ENCODE measurements around the gene FIG4.

DNA sequence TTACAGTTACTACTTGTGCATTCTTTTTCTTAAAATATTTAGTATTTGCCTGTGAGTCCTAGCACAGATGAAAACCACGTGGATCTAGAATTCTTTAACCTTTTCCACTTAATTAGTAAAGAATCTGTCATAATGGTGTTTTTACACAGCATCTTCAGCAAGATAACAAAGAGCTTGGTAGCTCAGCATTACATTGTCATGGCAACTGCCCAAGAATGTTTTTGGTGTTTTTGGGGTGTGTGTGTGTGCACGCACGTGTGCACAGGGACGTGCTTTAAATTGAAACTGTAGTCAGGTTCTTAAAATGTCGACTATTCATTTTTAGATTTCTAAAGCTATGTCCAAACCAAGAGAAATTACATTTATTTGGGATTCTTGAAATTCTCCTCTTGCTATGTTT, 108.0 kb downstream of the FIG4 start:
- TF ChIP-seq, protein P1, sequence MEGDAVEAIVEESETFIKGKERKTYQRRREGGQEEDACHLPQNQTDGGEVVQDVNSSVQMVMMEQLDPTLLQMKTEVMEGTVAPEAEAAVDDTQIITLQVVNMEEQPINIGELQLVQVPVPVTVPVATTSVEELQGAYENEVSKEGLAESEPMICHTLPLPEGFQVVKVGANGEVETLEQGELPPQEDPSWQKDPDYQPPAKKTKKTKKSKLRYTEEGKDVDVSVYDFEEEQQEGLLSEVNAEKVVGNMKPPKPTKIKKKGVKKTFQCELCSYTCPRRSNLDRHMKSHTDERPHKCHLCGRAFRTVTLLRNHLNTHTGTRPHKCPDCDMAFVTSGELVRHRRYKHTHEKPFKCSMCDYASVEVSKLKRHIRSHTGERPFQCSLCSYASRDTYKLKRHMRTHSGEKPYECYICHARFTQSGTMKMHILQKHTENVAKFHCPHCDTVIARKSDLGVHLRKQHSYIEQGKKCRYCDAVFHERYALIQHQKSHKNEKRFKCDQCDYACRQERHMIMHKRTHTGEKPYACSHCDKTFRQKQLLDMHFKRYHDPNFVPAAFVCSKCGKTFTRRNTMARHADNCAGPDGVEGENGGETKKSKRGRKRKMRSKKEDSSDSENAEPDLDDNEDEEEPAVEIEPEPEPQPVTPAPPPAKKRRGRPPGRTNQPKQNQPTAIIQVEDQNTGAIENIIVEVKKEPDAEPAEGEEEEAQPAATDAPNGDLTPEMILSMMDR (IDR thresholded peaks at IDR 0.05): no peak
- no peak for TF ChIP-seq POLR2A (IDR thresholded peaks at IDR 0.05)

Data from lower leg skin (tissue), 3 donors.